ENCODE measurements around the gene NCOA7.

Gene NCOA7, protein sequence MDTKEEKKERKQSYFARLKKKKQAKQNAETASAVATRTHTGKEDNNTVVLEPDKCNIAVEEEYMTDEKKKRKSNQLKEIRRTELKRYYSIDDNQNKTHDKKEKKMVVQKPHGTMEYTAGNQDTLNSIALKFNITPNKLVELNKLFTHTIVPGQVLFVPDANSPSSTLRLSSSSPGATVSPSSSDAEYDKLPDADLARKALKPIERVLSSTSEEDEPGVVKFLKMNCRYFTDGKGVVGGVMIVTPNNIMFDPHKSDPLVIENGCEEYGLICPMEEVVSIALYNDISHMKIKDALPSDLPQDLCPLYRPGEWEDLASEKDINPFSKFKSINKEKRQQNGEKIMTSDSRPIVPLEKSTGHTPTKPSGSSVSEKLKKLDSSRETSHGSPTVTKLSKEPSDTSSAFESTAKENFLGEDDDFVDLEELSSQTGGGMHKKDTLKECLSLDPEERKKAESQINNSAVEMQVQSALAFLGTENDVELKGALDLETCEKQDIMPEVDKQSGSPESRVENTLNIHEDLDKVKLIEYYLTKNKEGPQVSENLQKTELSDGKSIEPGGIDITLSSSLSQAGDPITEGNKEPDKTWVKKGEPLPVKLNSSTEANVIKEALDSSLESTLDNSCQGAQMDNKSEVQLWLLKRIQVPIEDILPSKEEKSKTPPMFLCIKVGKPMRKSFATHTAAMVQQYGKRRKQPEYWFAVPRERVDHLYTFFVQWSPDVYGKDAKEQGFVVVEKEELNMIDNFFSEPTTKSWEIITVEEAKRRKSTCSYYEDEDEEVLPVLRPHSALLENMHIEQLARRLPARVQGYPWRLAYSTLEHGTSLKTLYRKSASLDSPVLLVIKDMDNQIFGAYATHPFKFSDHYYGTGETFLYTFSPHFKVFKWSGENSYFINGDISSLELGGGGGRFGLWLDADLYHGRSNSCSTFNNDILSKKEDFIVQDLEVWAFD

DNA sequence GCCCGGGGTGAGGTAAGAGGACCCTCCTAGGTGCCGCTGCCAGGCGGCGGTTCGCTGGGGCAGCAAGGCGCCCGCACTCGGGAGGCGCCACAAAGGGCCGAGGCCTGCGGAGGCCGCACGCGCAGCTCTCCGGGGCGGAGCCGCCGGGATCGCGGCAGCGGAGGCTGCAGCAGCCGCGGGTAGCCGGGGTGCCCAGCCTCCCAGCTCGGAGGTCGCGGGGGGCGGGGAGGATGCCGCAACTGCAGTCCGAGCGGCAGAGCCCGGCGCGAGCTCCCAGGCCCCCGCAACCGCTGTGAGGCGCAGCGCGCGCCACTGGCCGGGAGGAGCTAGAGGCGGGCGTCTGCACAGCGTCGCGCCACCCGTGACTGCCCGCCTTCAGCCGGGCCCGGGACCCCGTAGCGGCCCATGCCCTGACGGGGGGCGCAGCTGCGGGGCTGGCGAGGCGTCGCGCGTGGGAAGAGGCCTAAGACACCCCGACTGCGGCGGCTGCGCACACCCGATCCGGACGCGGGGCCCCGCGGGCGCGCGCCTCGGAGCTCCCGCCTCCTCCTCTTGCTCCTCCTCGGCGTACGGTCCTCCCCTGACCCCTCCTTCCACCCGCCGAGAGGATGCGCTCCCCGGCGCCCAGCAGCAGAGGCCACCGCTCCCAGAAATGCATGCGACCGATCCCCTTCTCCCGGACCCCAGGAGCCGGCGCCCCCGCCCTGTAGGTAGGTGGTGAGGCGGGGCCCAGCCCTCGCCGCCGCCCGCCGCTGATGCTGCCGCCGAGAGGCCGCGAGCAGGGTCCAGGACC is at the start of gene NCOA7:
Gene NCOA7, plus strand, starts transcription at position 603 of the 793 bp plus-strand sequence. CDS start 24,395 bp downstream, outside the sequence.
- peak; percentile 60 for DNase-seq

DNA sequence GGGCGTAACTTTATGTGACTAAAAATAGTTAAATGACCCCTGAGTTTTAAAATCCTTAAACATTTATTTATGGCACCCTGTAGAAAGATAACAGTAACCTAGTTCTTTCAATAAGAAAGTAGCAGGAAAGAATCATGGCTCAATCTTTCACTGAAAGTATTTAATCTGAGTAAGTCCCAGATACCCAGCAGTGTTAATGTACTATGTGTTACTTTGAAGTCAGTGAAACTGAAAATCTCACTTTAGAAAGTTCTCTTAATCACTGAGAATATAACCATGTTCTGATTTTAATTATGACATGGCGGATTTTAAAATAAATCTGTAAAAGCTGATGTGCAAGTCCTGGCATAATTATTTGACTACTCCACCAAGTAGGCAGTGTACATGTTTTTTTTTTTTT is 49.4 kb upstream of the NCOA7 start:
- no peak for DNase-seq

DNA sequence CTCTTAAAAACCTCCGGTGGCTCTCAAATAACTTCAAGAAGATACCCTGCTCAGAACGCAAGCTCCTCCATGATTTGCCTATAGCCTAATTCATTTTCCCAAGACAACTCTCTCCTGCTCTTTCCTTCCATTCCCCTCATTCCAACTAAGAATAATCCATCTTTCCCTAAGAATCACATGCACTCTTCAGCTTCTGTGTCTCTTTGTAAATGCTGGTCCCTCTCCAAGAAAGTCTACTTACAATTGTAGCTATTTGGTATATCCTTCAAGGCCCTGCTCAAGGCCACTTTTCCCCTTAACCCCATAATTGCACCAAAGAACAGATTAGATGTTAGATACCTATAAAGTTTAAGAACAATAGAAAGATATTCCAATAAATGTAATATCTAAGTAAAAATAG is 48.7 kb upstream of the NCOA7 start:
- DNase-seq = no peak

DNA sequence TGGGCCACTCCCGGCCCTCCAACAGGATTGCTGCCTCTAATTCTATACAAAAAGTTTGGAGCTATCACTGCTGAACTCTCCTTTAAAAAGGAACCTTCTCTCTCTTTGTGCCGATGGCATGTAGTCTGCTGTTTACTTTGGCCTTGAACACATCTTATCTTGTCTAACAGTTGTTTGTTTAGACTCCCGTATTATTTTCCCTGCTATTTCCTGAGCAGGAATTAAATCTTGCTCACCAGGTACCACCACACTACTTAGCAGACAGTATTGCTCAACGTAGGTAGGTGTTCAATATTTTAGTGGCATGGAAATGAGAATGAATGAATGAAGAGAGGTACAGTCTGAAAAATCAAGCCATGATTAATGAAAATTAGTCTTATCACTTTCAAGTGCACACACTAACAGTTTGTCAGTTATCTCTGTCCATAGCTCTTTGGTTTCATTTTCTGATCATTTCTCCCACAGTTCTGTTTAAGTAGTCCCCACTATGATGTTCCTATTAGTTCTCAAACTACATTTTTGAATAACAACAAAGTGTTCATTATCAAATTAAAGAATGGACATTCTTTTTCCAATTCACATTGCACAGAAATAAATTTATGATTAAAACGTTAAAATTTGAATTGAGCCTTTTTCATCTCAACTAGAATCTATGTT is 48.2 kb upstream of the NCOA7 start:
- no peak for DNase-seq

DNA sequence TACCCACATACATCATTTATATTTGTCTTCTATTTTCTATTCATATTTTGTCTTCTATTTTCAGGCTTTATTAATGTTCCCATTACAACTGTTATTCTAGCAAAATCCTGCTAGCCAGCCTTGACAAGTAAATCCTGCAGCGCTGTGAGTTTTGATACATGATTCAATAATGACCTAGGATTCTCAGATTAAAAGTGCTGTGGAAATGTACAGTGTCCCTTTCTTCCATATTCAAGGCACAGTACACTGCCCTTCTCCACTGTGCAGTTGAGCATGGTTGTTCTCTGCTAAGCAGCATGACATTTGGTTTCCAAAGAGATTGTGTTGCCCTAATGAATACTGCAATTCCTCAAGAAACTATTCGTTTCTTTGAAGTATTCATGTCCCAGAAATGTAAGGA is 47.2 kb upstream of the NCOA7 start:
- no peak for DNase-seq

DNA sequence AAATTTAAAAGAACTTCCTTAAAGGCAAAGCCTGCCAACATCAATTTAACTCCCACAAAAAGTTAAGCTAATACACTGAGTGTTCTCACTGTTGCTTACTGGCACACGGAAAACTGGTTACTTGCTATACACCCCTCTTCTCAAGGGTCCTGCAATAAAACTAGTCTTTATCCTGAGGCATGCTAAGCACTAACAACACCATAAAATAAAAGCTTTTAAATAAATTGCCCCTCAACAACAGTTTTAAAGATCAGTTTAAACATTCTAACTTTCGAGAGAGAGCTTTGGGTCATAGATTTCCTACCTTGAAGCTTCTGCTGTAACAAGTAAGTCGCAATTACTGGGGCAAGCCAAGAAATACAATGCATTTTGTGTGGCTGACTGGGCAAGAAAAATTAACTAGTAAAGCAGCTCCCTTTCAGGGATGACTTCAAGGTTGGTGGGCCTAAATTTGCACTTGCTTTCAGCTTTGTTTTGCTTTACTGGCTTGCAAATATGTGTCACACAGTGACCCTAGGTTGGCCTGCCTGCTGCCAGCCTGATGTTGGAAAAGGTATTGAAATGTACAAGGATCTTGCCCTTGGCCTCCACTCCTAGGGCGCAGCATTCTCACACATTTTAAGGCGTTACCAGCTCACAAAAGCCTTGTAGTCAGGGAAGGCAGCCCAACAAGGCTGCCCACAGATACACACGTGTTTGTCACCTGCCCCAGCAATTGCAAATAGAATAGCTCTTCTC is 45.3 kb upstream of the NCOA7 start:
- no peak for DNase-seq

DNA sequence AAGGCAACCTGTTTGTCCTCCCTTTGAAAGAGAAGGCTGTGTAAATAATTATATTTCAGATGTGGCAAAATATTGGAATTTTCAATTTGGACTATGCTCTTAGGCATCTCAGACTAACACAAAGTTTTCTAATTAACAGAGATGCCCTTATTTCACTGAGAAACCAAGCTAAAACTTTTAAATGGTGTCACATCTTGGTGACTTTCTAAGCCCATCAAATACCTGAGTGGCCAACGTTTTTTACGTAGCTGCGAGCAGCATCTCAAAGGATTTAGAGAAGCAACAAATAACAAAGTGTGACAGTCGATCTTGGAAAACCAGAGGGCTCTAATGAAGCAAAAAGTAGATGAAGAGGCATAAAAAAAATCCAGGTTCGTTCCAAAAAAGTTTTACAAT is 44.7 kb upstream of the NCOA7 start:
- DNase-seq = no peak

DNA sequence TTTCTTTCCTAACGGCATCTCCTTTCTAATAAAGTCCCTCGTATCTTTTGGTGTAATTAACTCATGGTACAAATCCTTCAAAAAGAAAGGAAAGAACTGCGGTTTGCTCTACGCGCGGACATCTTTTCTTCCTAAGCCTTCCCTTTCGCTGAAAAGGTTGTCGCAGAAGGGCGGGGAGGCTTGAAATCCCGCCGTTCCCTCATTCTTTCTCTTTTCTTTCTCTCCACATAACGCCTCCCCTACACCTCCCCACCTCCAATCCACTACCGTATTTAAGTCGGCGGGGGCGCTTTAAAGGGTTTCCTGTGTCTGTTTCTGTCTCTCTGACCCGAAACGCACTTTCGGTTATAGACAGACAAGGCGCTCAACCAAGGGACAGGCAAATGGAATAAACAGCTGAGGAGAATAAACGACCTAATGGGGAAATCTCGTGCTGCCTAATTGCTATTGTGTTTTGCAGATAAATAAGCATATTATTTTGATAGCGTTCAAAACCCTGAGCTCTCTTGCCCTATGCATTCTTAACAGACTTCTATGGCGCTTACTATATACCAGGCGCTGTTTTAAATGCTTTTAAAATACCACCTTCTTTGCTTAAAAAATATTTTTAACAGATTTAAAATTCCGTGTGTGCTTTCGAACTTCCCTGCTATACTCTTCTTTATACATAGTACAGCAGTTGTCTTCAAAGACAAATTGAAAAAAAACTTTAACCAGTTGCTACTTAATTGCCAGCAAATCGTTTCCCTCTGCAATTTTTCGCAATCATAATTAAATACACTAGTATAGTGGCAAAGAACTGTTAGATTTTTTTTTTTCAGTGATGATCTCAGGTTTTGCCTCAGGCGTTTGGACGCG is 43.8 kb upstream of the NCOA7 start:
- DNase-seq = no peak

DNA sequence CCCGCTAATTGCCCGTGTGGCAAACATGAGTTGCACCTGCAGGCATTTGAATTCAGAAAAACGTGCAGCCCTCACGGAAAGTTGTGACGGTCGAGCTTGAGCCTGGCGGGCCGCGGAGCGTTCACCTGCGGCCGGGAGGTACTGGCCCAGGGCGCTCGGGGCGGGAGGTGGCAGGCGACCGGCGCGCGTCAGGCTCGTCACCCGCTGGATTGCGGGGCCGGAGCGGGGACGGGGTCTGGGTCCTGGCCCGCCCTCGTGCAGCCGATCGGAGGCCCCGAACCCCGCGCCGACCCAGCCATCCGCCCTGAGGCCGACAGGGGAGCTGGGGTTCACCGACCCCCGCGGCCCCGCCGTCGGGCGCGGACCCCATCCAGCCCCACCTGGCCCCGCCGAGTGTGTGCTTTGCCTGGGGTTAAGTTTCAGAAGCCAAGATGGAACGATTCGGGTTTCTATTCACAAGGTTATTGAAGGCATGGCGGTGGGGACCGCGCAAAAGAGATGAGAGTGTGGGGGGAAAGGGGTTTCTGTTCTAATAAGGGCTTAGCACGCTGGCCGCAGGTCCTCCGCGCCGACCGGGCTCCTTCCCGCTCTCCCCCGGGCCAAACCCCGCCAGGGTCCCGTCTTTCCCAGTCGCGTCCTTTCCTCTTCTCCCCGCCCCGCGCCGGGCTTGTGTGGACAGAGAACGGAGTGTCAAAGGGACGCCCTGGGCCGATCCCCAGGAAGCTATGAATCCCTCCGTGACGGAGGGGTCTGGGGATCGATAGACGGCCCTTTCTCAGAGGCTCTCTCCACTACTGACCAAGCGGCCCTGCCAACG is 43.0 kb upstream of the NCOA7 start:
- peak; percentile 22 for DNase-seq

DNA sequence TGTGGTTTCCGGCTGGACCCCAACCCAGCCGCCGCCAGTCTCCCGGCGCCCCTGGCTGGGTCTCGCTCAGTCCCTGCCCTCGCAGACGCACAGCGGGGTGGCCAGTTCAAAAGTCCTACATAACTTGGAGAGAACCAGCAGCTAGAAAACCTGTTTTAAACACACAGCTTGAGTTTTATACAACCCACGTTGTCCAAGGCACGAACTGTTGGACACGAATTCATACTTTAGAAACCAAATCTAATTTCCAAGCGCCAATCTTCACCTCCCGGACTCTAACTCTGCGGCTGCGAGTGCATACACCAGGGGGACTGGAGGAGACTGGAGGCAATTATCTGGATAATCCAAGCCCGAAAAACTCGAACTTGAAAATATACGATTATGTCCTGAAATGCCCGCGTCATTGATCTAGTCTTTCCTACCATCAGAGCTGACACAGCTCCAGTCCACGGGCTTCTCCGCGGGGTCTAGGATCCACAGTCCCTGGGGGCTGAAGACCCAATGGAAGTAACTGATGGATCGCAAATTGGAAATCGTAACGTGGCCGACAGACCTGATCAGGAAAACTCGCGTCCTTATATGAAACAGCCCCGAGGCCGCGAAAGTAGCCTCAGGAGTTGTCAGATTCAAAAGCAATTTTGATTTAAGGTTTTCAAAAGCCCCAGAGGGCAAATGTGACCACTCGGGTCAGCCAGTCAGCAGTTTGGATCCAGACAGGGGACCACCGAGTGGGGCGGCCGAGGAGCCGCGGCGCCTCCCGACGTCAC is 42.2 kb upstream of the NCOA7 start:
- DNase-seq = no peak

DNA sequence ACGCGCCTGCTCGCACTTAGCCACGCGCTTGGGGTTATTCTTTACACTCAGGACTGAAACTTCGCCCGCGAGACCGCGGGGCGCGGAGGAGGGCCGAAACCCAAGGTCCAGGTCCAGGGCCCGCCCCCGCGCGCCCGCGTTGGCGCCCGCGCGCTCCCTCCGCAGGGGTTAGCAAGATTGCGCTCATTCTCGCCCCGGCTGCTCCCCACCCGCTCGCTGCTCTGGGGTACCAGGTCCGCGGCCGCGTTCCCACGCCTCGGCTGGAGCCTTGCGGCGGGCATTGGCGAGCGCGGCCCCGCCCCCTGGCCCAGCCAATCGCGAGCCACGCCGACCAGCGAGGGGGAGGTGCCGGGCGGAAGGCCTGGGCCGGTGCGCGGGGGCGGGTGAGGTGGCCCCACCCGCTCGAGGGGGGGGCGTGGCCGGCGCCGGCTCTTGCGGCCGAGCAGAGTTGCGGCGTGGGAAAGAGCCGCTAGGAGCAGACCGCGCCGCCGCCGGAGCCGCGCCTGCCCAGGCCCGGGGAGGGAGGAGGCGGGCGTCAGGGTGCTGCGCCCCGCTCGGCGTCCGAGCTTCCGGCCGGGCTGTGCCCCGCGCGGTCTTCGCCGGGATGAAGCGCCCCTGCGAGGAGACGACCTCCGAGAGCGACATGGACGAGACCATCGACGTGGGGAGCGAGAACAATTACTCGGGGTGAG is 41.4 kb upstream of the NCOA7 start, which contains the start of gene HEY2:
Gene HEY2, plus strand, starts transcription at position 460 of the 692 bp plus-strand sequence. Its CDS starts 145 bp downstream, at position 605.
- DNase-seq = peak; percentile 84

DNA sequence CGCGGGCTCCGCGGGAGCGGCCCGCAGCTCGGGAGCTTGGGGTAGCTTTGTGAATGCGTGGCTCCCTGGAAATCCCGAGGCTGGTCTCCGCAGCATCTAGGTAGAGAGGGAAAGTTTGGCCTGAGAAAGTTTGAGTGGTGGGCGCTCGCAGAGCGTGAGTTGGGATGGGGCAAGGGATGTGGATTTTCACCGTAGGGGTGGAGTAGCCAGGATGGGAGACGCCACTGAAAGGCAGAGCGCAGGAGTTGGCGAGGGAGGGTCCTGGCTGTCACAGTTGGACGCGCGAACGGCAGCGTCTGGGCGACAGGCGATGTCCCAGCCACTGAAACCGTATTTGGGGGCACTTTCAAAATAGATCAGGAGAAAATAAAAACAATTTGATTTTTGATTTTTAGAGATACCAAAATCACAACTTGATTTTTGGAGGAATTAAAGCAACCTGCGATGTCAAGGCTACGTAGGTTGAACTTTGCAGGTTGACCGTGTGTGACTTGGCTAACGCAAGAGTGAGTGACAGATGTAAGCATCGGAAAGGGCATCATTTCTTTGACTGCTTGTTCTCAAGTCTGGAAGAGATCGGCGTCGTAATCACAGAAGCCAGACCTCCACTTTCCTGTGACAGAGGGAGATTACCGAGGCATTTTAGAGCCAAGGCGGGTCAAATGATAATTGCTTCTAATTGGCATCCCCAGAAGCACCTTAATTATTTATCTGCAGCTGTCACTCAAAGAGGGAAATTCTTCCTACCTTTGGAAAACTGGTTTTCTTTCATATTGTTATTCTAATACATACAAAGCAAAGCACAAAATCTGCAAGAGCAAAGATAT is 40.7 kb upstream of the NCOA7 start:
- peak; percentile 1 for DNase-seq

DNA sequence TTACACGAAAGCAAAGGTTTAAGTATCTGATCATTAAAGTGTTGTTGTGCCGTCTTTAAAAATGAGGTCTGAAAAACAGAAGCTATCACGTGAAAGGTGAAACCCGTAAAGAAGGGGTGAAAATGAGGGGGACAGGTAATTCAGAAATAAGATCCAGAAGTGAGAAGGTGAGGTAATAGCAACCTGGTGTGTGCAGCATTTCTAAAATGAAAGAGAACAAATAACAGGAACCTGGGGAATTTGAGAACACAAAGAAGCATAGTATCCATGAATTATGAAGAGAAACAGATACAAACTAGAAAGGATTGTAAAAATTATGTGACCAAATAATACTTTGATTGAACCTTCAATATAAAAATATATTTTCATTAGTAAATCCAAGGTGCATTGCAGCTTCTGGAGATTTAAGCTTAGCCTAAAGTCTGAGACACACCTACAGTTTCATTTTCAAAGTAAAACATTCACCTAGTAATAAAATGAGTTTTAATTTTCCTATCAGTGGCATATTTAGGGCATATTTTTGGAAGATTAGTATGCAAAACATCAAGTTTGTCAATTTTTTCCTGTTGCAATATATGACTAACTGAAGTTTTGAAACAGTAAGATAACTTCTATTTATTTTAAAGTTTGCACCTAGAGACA is 39.9 kb upstream of the NCOA7 start:
- DNase-seq = no peak

DNA sequence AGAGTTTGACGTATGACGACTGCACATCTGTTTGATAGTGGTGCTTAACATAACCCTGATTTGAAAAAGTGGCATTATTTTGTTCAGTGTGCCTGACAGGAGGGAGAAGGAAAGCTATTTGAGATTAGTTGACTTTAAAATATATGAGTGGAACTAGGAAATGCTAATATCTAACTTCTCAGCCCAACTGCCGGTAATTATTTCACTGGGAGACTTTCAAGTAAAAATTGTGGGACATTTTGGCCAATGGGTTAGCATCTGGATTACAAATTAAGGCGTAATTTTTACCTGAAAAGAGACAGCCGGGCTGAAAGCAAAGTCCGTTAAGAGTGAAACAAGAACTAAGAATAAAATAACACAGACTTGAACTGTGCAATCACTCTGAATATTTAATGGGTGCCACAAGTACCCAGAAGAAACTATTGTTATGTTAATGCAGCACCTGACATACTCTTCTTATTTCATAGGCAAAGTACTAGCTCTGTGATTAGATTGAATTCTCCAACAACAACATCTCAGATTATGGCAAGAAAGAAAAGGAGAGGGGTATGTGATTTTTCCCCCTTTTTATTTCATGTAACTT is 39.3 kb upstream of the NCOA7 start:
- DNase-seq = no peak

DNA sequence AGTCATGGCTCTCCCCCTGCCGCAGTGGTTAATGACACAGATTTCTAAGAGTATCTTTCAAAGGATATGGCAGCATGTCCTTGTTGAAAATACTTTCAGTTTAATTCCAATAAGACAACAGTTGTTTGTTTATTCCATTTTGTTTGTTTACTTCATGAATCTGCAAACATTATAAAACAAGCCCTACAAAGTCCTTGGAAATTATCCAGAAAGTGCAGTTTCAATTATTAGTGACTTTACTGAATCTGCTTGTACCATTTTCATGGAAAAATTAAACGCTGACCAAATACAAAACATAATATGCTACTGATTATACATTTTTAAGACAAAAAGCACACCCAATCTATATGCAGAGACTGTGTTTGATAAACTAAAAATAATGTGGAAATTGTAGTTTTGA is 38.0 kb upstream of the NCOA7 start:
- no peak for DNase-seq

DNA sequence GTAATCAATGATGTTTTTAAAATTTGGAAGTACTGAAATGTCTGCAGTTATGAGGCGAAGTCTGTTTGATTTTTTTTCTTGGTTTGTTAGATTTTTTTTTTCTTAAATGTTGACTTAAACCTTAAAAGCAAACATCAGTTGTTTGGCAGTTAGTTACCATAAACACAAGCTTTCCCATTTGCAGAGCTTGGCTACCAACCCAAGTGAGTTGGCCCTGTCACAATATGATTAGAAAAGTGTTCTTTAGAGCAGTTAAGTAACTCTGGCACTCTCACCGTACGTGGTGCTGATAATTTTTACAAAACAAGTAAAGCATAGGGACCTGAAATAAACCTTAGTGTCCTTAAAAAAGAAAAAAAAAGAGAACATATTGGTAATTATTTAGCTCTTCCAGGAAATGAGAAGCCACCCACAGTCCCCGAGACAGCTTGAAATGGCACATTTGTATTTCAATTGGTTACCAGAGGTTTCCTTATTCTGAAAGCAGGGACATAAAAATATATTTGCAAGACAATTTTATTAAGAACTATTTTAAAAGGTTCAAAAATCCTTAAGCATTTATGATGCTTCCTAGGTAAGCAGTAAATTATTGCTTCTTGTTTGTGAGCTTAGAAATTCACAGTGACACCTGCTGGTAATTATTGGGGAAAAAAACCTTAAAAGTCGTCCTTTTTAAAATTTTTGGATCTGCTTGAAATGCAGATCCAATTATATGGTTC is 37.4 kb upstream of the NCOA7 start:
- no peak for DNase-seq

Data from NCI-H1436 (cell line).